Calu3 (cell line): Measurements from ENCODE around the gene USO1. TPM values are rescaled to one million over a fixed set of nuclear protein-coding genes. Genes with fewer than 3 reads are reported as not detected.

Source experiments
- BruUV-seq: library from RNA; stranded (reverse); fragments of 400-500 nt; replicated peaks from 2 replicates; lab custom pipeline; 2021; lab: Mats Ljungman, UMichigan
- CTCF ChIA-PET: fragments of 300-600 bp; sonication (Branson Sonifier 250); formaldehyde crosslinking; loops from one replicate; lab custom pipeline; 2022; ENCODE audit warnings: antibody characterized with exemption; lab: Charles Lee
- DNase-seq: peaks from one replicate; pipeline ENCODE4 v3.0.0; 2022
- H3K27ac Mint-ChIP-seq: one replicate; pipeline ENCODE4 v1.8.0; 2022; ENCODE audit warnings: mixed read lengths; ENCODE audit not compliant: unreplicated experiment
- H3K27me3 Mint-ChIP-seq: one replicate; pipeline ENCODE4 v1.8.0; 2022; ENCODE audit warnings: mixed read lengths; ENCODE audit not compliant: unreplicated experiment
- H3K36me3 Mint-ChIP-seq: one replicate; pipeline ENCODE4 v1.8.0; 2022; ENCODE audit warnings: mild to moderate bottlenecking, moderate library complexity, mixed read lengths; ENCODE audit not compliant: insufficient read depth, unreplicated experiment
- H3K4me1 Mint-ChIP-seq: one replicate; pipeline ENCODE4 v1.8.0; 2022; ENCODE audit warnings: mild to moderate bottlenecking, low read depth, mixed read lengths; ENCODE audit not compliant: unreplicated experiment
- H3K4me3 Mint-ChIP-seq: one replicate; pipeline ENCODE4 v1.8.0; 2022; ENCODE audit warnings: mild to moderate bottlenecking, low read depth, moderate library complexity, mixed read lengths; ENCODE audit not compliant: unreplicated experiment
- H3K9me3 Mint-ChIP-seq: one replicate; pipeline ENCODE4 v1.8.0; 2022; ENCODE audit warnings: low read depth, mixed read lengths; ENCODE audit not compliant: unreplicated experiment
- intact Hi-C: fragments of 100-400 bp; cut with micrococcal nuclease; formaldehyde crosslinking; loops from one replicate; pipeline ENCODE4 v1.10.0; 2022; ENCODE audit not compliant: unreplicated experiment
- total RNA-seq: library from RNA; stranded (reverse); gene quantifications from 2 replicates; pipeline ENCODE4 v1.2.3, GENCODE V29; 2022
- TF ChIP-seq, protein P1 (sequence below): fragments of 200-600 bp; IDR thresholded peaks from one replicate; pipeline ENCODE4 v1.8.0; 2022; ENCODE audit warnings: antibody characterized with exemption; ENCODE audit not compliant: unreplicated experiment

The USO1 gene
- total RNA-seq, 1 experiment from 2014 or later: 45.4 TPM

DNA sequence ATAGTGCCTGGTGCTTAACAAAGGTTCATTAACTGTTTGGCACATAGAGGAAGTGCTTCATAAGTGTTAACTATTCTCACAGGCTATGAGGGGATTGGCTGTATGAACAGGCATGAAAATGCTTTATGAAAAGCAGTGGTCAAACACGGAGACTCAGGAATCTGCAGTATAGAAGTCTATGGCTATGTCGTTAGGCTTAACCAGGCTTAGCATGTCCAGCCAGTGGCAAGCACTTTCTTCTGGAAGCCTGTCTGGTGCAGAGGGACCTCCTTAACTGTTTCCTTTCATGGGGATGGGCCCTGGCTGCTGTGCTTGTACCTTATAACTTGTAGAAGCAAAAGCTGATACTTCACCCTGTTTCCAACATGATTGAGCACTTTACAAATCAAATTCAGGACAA is 99.4 kb downstream of the USO1 start:
- no TSS peak for BruUV-seq
- TF ChIP-seq, protein P1, sequence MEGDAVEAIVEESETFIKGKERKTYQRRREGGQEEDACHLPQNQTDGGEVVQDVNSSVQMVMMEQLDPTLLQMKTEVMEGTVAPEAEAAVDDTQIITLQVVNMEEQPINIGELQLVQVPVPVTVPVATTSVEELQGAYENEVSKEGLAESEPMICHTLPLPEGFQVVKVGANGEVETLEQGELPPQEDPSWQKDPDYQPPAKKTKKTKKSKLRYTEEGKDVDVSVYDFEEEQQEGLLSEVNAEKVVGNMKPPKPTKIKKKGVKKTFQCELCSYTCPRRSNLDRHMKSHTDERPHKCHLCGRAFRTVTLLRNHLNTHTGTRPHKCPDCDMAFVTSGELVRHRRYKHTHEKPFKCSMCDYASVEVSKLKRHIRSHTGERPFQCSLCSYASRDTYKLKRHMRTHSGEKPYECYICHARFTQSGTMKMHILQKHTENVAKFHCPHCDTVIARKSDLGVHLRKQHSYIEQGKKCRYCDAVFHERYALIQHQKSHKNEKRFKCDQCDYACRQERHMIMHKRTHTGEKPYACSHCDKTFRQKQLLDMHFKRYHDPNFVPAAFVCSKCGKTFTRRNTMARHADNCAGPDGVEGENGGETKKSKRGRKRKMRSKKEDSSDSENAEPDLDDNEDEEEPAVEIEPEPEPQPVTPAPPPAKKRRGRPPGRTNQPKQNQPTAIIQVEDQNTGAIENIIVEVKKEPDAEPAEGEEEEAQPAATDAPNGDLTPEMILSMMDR: no peak
- CTCF ChIA-PET: no interaction called here
- no peaks in the 10 kb centered on the region for H3K36me3 Mint-ChIP-seq
- intact Hi-C loops: no loop called here
- H3K9me3 Mint-ChIP-seq: no peaks in the 10 kb centered on the region
- H3K27me3 Mint-ChIP-seq: no peaks in the 10 kb centered on the region
- no peak overlapping the region for H3K4me3 Mint-ChIP-seq
- H3K27ac Mint-ChIP-seq: no peak overlapping the region
- no peak for DNase-seq
- no peaks in the 10 kb centered on the region for H3K4me1 Mint-ChIP-seq

GRCh38 chr4:75830906-75831305 is 106.5 kb downstream of the USO1 start:
- CTCF ChIA-PET: interaction anchor here (0.6 kb wide), 1 partner anchor 9 kb away, joined by 4 read pairs; no protein-coding TSS in a partner anchor
- BruUV-seq: no TSS peak
- TF ChIP-seq, protein P1: no peak

GRCh38 chr4:75831856-75832405 is 107.6 kb downstream of the USO1 start:
- Mint-ChIP-seq H3K27ac (no peak overlapping the region), H3K9me3 (no peaks in the 10 kb centered on the region), H3K36me3 (no peaks in the 10 kb centered on the region), H3K27me3 (no peaks in the 10 kb centered on the region), H3K4me1 (no peaks in the 10 kb centered on the region), H3K4me3 (no peak overlapping the region)
- no peak for DNase-seq
- BruUV-seq: no TSS peak
- intact Hi-C loops: no loop called here
- CTCF ChIA-PET: no interaction called here
- TF ChIP-seq, protein P1: no peak

More at GRCh38 chr4:75830906-75831305, 106.5 kb downstream of the USO1 start:
- no peaks in the 10 kb centered on the region for H3K4me1 Mint-ChIP-seq
- DNase-seq: no peak
- no peaks in the 10 kb centered on the region for H3K9me3 Mint-ChIP-seq
- no peaks in the 10 kb centered on the region for H3K27me3 Mint-ChIP-seq
- intact Hi-C loops: no loop called here
- H3K27ac Mint-ChIP-seq: no peak overlapping the region
- H3K36me3 Mint-ChIP-seq: no peaks in the 10 kb centered on the region
- H3K4me3 Mint-ChIP-seq: no peak overlapping the region

GRCh38 chr4:75834095-75834771 is 109.9 kb downstream of the USO1 start:
- Mint-ChIP-seq H3K4me3 (no peak overlapping the region), H3K9me3 (no peaks in the 10 kb centered on the region), H3K4me1 (no peaks in the 10 kb centered on the region), H3K27ac (no peak overlapping the region), H3K27me3 (no peaks in the 10 kb centered on the region), H3K36me3 (no peaks in the 10 kb centered on the region)
- DNase-seq: no peak
- TF ChIP-seq, protein P1: no peak
- intact Hi-C loops: no loop called here
- no TSS peak for BruUV-seq
- CTCF ChIA-PET: interaction anchor here (0.8 kb wide), 1 partner anchor 14 kb away, joined by 4 read pairs; no protein-coding TSS in a partner anchor
